ENCODE measurements around the gene TESK1. TPM values are rescaled to one million over a fixed set of nuclear protein-coding genes. Genes with fewer than 3 reads are reported as not detected.
"Not testable (repeated sequence)": the region's sequence is repeated elsewhere in the genome, so short reads cannot be mapped to it uniquely, and the experiment has no call there.

TESK1 gene
- total and polyA plus RNA-seq, 2 of the 4 experiments (the other 2 are of a cell fraction) = 3.4 to 21.0 TPM

DNA sequence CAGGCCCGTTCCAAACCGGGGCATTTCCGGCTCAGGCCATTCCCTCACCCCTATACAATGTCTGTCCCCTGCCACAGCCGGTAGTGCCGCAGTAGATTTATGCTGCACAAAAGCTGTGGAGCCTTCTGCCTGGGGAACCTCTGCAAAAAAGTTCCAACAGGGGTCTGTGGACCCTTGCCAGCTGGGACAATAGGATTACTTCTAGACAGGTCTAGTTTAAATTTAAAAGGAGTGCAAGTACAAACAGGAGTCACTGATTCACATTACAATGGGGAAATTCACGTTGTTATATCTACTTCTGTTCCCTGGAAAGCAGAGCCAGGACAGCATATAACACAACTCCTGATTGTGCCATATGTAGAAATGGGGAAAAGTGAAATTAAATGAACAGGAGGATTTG is 21.5 kb upstream of the TESK1 start:
- intact Hi-C loops (cut with micrococcal nuclease); H3K79me1 ChIP-seq (ENCODE audit: low read depth in 1 of 2, low read length in 2 of 2); H3K18ac ChIP-seq (ENCODE audit: low read depth, low read length); BruUV-seq (replicated peaks); CTCF ChIA-PET; H2BK20ac ChIP-seq (ENCODE audit: low read depth, low read length); ATAC-seq (ENCODE audit: low read depth); H3K4me3 ChIP-seq (ENCODE audit: insufficient read depth, low read depth, low read length); in situ Hi-C loops (cut with MboI; ENCODE audit: low sequenced_read_pairs); POLR2A ChIA-PET (ENCODE audit: unreplicated experiment); H2BK120ac ChIP-seq (ENCODE audit: low read depth, low read length); H3K14ac ChIP-seq (replicated peaks; ENCODE audit: low read depth, low read length); H3K4ac ChIP-seq (ENCODE audit: low read depth, low read length); H2AK9ac ChIP-seq (replicated peaks; ENCODE audit: low read depth, low read length, poor library complexity); H3K4me1 ChIP-seq (ENCODE audit: control insufficient read depth, insufficient read depth, low read length); H2AK5ac ChIP-seq (ENCODE audit: low read depth, low read length); H3K23ac ChIP-seq (ENCODE audit: low read depth, low read length); H2AFZ ChIP-seq (replicated peaks; ENCODE audit: low read length, poor library complexity); H3K36me3 ChIP-seq (ENCODE audit: control insufficient read depth, insufficient read depth, low read length); H3K56ac ChIP-seq (ENCODE audit: extremely low read depth, insufficient read depth, low read length); DNase-seq; H3K27me3 ChIP-seq (ENCODE audit: control insufficient read depth, insufficient read depth, low read length); H3K9me1 ChIP-seq (ENCODE audit: insufficient read depth, low read length); H2BK5ac ChIP-seq (ENCODE audit: low read depth, low read length, poor library complexity, severe bottlenecking); dilution Hi-C loops (cut with HindIII; ENCODE audit: low sequenced_read_pairs, unreplicated experiment); H3K27ac ChIP-seq (ENCODE audit: insufficient read depth, low read length); H3K4me2 ChIP-seq (ENCODE audit: low read depth, low read length); H4K91ac ChIP-seq (ENCODE audit: insufficient read depth, low read depth, low read length); H4K5ac ChIP-seq (ENCODE audit: low read depth, low read length); H4K20me1 ChIP-seq (ENCODE audit: insufficient read depth, low read length); H3K9ac ChIP-seq (ENCODE audit: low read depth, low read length); H2BK15ac ChIP-seq (ENCODE audit: low read depth, low read length); H4K8ac ChIP-seq (ENCODE audit: low read depth in 2 of 2, low read length in 2 of 2): not testable (repeated sequence)
- WGBS, 2 experiments (ENCODE audit: extremely low coverage in 2 of 2, insufficient read length in 1 of 2) = no CpG with 5 or more reads among the region's 6 CpGs
- peaks cover 12% of the 10 kb centered on the region for H3K9me3 ChIP-seq (ENCODE audit: control insufficient read depth, insufficient read depth, low read length)

DNA sequence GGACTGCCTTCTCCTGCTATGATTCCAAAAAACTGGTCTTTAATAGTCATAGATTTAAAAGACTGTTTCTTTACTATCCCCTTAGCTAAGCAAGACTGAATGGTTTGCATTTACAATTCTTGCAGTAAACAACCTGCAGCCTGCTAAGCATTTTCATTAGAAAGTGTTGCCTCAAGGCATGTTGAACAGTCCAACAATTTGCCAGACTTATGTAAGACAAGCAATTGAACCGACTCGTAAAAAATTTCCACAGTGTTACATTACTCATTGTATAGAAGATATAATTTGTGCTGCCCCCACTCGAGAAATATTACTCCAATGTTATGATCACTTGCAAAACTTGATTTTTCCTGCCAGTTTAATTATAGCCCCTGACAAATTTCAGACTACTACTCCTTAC is 20.4 kb upstream of the TESK1 start:
- H3K4ac ChIP-seq (ENCODE audit: low read depth, low read length); dilution Hi-C loops (cut with HindIII; ENCODE audit: low sequenced_read_pairs, unreplicated experiment); in situ Hi-C loops (cut with MboI; ENCODE audit: low sequenced_read_pairs); H2AK9ac ChIP-seq (replicated peaks; ENCODE audit: low read depth, low read length, poor library complexity); ATAC-seq (ENCODE audit: low read depth); H3K4me2 ChIP-seq (ENCODE audit: low read depth, low read length); H3K27me3 ChIP-seq (ENCODE audit: control insufficient read depth, insufficient read depth, low read length); POLR2A ChIA-PET (ENCODE audit: unreplicated experiment); H2BK15ac ChIP-seq (ENCODE audit: low read depth, low read length); H4K91ac ChIP-seq (ENCODE audit: insufficient read depth, low read depth, low read length); intact Hi-C loops (cut with micrococcal nuclease); H3K27ac ChIP-seq (ENCODE audit: insufficient read depth, low read length); H3K23ac ChIP-seq (ENCODE audit: low read depth, low read length); H3K4me3 ChIP-seq (ENCODE audit: insufficient read depth, low read depth, low read length); H3K9ac ChIP-seq (ENCODE audit: low read depth, low read length); H2AK5ac ChIP-seq (ENCODE audit: low read depth, low read length); H2BK120ac ChIP-seq (ENCODE audit: low read depth, low read length); H4K8ac ChIP-seq (ENCODE audit: low read depth in 2 of 2, low read length in 2 of 2); H3K4me1 ChIP-seq (ENCODE audit: control insufficient read depth, insufficient read depth, low read length); H3K36me3 ChIP-seq (ENCODE audit: control insufficient read depth, insufficient read depth, low read length); H2AFZ ChIP-seq (replicated peaks; ENCODE audit: low read length, poor library complexity); H3K9me1 ChIP-seq (ENCODE audit: insufficient read depth, low read length); DNase-seq; H3K9me3 ChIP-seq (ENCODE audit: control insufficient read depth, insufficient read depth, low read length); H3K56ac ChIP-seq (ENCODE audit: extremely low read depth, insufficient read depth, low read length); H2BK20ac ChIP-seq (ENCODE audit: low read depth, low read length); H4K20me1 ChIP-seq (ENCODE audit: insufficient read depth, low read length); H3K18ac ChIP-seq (ENCODE audit: low read depth, low read length); H3K79me1 ChIP-seq (ENCODE audit: low read depth in 1 of 2, low read length in 2 of 2); H4K5ac ChIP-seq (ENCODE audit: low read depth, low read length); BruUV-seq (replicated peaks); H3K14ac ChIP-seq (replicated peaks; ENCODE audit: low read depth, low read length); H2BK5ac ChIP-seq (ENCODE audit: low read depth, low read length, poor library complexity, severe bottlenecking); CTCF ChIA-PET: not testable (repeated sequence)
- WGBS, 2 experiments (ENCODE audit: extremely low coverage in 2 of 2, insufficient read length in 1 of 2) = no CpG with 5 or more reads among the region's 3 CpGs

All from IMR-90 (cell line).